GM06990 (cell line): ENCODE results near the gene MAGI1.

ENCODE experiments used
- DNase-seq: peaks from one replicate; pipeline ENCODE4 v3.0.0-alpha.2; 2011; ENCODE audit not compliant: insufficient read length; ENCODE audit errors: extremely low read depth
- H3K27me3 ChIP-seq: replicated peaks from 2 replicates; pipeline ENCODE4 v1.6.0; 2011; ENCODE audit warnings: low read length; ENCODE audit not compliant: control insufficient read depth, insufficient read depth
- H3K36me3 ChIP-seq: 2 replicates; pipeline ENCODE4 v1.5.1; 2011; ENCODE audit warnings: low read length; ENCODE audit not compliant: control insufficient read depth, insufficient read depth
- H3K4me3 ChIP-seq: replicated peaks from 2 replicates; pipeline ENCODE4 v1.5.1; 2011; ENCODE audit warnings: low read depth, mild to moderate bottlenecking, control low read depth, low read length
- CTCF ChIP-seq: IDR thresholded peaks from 2 replicates; pipeline ENCODE4 v1.5.1; 2011; ENCODE audit warnings: low read length, control low read depth, mild to moderate bottlenecking, inconsistent platforms; ENCODE audit not compliant: insufficient read depth, poor library complexity, severe bottlenecking

Gene MAGI1

GRCh38 chr3:66017591-66017990 lies 21.1 kb downstream of the MAGI1 start:
- DNase-seq = no peak
- Histone ChIP-seq H3K4me3 (no peak overlapping the region), H3K36me3 (no peaks in the 10 kb centered on the region), H3K27me3 (no peaks in the 10 kb centered on the region; the same call in 1 of the 2 replicates)
- TF ChIP-seq CTCF = no peak

GRCh38 chr3:66017084-66017483 lies 21.6 kb downstream of the MAGI1 start:
- TF ChIP-seq CTCF = no peak
- no peaks in the 10 kb centered on the region for H3K36me3 ChIP-seq
- no peak for DNase-seq
- H3K4me3 ChIP-seq = no peak overlapping the region
- H3K27me3 ChIP-seq = no peaks in the 10 kb centered on the region; the same call in 1 of the 2 replicates

- no peaks in the 10 kb centered on the region for H3K27me3 ChIP-seq
- H3K36me3 ChIP-seq = no peaks in the 10 kb centered on the region
- no peak for DNase-seq
- TF ChIP-seq CTCF = no peak
- H3K4me3 ChIP-seq = no peak overlapping the region
Observed at GRCh38 chr3:66015841-66016240, 22.9 kb downstream of the MAGI1 start.

- TF ChIP-seq CTCF = no peak
- H3K4me3 ChIP-seq = no peak overlapping the region
- no peak for DNase-seq
- no peaks in the 10 kb centered on the region for H3K36me3 ChIP-seq
- H3K27me3 ChIP-seq = no peaks in the 10 kb centered on the region
Observed at GRCh38 chr3:66014651-66015050, 24.1 kb downstream of the MAGI1 start.

- Histone ChIP-seq H3K4me3 (no peak overlapping the region), H3K27me3 (no peaks in the 10 kb centered on the region), H3K36me3 (no peaks in the 10 kb centered on the region)
- DNase-seq = no peak
- no peak for TF ChIP-seq CTCF
Observed at GRCh38 chr3:66014056-66014455, 24.7 kb downstream of the MAGI1 start.

GRCh38 chr3:66012711-66013110 lies 26.0 kb downstream of the MAGI1 start:
- DNase-seq = no peak
- H3K36me3 ChIP-seq = no peaks in the 10 kb centered on the region
- H3K4me3 ChIP-seq = no peak overlapping the region
- TF ChIP-seq CTCF = no peak
- H3K27me3 ChIP-seq = no peaks in the 10 kb centered on the region
